ENCODE data around the gene NSUN4. TPM values are rescaled to one million over a fixed set of nuclear protein-coding genes. Genes with fewer than 3 reads are reported as not detected.
A peak's percentile ranks its signal among the peaks of the same experiment; 100 is the strongest.

NSUN4 gene
- total and polyA plus RNA-seq, 9 of the 15 experiments (the other 6 are each of a cell fraction or from before 2014, with no cell fraction given), result 33.4 to 60.2 (median 46.3) TPM

GRCh38 chr1:46301808-46302640 lies 38.6 kb upstream of the NSUN4 start (continued):
- 0 out of 6 replicates have a peak, but pooled peaks of 1 of the 3 experiments have one; percentile 64 for TF ChIP-seq ZBTB11 (CRISPR knock-in tag; IDR thresholded peaks at IDR 0.05)
- no peak for TF ChIP-seq ELK3 (CRISPR knock-in tag; IDR thresholded peaks at IDR 0.05)
- no peak for TF ChIP-seq ZBTB2 (IDR thresholded peaks at IDR 0.05)
- TF ChIP-seq PTTG1 (tag; IDR thresholded peaks at IDR 0.05; ENCODE audit: low read depth), result no peak
- TF ChIP-seq NFE2 (IDR thresholded peaks at IDR 0.05; ENCODE audit: low read depth), result no peak
- no peak for TF ChIP-seq RBM17 (IDR thresholded peaks at IDR 0.05; ENCODE audit: borderline replicate concordance, low read depth, low read length)
- peak; percentile 36 to 79 (median 58); a peak in 4 of 6 replicates for TF ChIP-seq CTCF (IDR thresholded peaks at IDR 0.05 in 2 of 3, conservative IDR thresholded peaks at IDR 0.05 in 1 of 3; ENCODE audit: insufficient read depth in 2 of 3, low read depth in 1 of 3, low read length in 3 of 3)
- TF ChIP-seq ZNF79 (CRISPR knock-in tag; IDR thresholded peaks at IDR 0.05; ENCODE audit: low read depth), result no peak
- peak in 1 of 2 experiments; percentile 31 for TF ChIP-seq AFF1 (IDR thresholded peaks at IDR 0.05; ENCODE audit: low read depth in 1 of 2, partially characterized antibody in 2 of 2)
- no peak for TF ChIP-seq ZNF41 (CRISPR knock-in tag; conservative IDR thresholded peaks at IDR 0.05)
- TF ChIP-seq ZNF76 (CRISPR knock-in tag; IDR thresholded peaks at IDR 0.05; ENCODE audit: borderline replicate concordance), result no peak
- no peak for TF ChIP-seq YBX1 (IDR thresholded peaks at IDR 0.05)
- peak in 1 of 2 experiments; percentile 12; a peak in 1 of 4 replicates for TF ChIP-seq TBL1XR1 (IDR thresholded peaks at IDR 0.05; ENCODE audit: low read length in 2 of 2)
